ENCODE results near the gene VANGL2.

DNA sequence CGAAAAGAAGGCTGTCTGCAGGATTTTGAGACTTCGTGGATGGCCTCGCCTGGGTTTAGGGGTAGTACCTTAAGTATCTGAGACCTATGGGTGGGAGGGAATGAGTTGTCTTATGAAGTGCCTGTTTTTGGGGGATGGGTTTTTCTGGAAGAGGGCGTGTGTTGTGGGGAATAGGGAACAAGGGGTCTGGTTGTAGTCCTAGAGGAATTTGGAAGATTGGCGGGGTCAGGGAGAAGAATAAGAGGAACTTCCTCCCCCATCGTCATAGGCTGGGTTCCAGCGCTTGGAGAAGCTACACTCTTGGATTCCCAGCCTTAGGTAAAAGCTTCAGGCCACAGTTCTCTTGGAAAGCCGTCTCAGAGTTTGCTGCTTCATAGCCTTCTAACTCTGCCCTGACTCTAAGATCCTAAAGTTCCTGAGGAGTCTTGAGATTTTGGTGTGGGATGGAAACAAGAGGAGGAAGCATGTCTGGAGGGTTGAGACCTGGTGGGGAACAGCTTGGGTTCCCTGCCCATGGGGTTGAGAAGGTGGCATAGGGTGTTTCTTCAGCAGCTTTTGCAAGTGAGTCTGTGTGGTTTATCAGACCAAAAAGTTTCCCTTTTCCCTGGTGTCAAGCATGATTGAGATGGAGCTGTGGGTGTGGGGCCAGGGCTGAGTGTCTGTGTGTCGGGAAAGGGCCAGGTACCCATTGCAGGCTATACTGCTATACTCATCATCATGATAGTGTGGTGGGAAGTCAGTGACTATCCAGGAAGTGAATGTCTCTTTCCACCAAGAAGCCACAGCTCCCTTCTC lies 1.8 kb downstream of the VANGL2 start:
- TF ChIP-seq, protein P1, sequence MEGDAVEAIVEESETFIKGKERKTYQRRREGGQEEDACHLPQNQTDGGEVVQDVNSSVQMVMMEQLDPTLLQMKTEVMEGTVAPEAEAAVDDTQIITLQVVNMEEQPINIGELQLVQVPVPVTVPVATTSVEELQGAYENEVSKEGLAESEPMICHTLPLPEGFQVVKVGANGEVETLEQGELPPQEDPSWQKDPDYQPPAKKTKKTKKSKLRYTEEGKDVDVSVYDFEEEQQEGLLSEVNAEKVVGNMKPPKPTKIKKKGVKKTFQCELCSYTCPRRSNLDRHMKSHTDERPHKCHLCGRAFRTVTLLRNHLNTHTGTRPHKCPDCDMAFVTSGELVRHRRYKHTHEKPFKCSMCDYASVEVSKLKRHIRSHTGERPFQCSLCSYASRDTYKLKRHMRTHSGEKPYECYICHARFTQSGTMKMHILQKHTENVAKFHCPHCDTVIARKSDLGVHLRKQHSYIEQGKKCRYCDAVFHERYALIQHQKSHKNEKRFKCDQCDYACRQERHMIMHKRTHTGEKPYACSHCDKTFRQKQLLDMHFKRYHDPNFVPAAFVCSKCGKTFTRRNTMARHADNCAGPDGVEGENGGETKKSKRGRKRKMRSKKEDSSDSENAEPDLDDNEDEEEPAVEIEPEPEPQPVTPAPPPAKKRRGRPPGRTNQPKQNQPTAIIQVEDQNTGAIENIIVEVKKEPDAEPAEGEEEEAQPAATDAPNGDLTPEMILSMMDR (IDR thresholded peaks at IDR 0.05), result no peak
- TF ChIP-seq POLR2A (IDR thresholded peaks at IDR 0.05), result no peak
